Left ventricle myocardium inferior (tissue), 1 donor: ENCODE data around the gene KAT7. TPM values are rescaled to one million over a fixed set of nuclear protein-coding genes. Genes with fewer than 3 reads are reported as not detected.
A peak's percentile ranks its signal among the peaks of the same experiment; 100 is the strongest.

ENCODE experiments used
- DNase-seq: peaks from one replicate; pipeline ENCODE4 v3.0.0-alpha.2; 2020
- H3K27ac ChIP-seq: fragments of 200-600 bp; replicated peaks from 2 replicates; pipeline ENCODE4 v1.8.0; 2021
- H3K27me3 ChIP-seq: fragments of 200-600 bp; 2 replicates; pipeline ENCODE4 v1.8.0; 2021; ENCODE audit warnings: low read depth
- H3K36me3 ChIP-seq: fragments of 200-600 bp; 2 replicates; pipeline ENCODE4 v1.8.0; 2021
- H3K4me1 ChIP-seq: fragments of 200-600 bp; 2 replicates; pipeline ENCODE4 v1.8.0; 2021
- H3K4me3 ChIP-seq: fragments of 200-600 bp; 2 replicates; pipeline ENCODE4 v1.8.0; 2021; ENCODE audit warnings: mild to moderate bottlenecking, moderate library complexity
- H3K9me3 ChIP-seq: fragments of 200-600 bp; replicated peaks from 2 replicates; pipeline ENCODE4 v1.8.0; 2021
- CTCF ChIP-seq: fragments of 200-600 bp; IDR thresholded peaks from 2 replicates; pipeline ENCODE4 v1.8.0; 2021; ENCODE audit warnings: antibody characterized with exemption, mild to moderate bottlenecking, borderline replicate concordance
- intact Hi-C: fragments of 100-400 bp; cut with micrococcal nuclease; formaldehyde crosslinking; loops from one replicate; pipeline ENCODE4 v1.11.0; 2022
- total RNA-seq: library from RNA; stranded (reverse); fragmentation: NEBNext Ultra II Directional; extraction: Animal tissue kit (Norgen Biotek cat#: 25700); gene quantifications from one replicate; pipeline ENCODE4 v1.2.1, GENCODE V29; 2021
- donor health status: DM: no; HTN: yes; CAD: no; lungs with severe emphysema.

The KAT7 gene
- total RNA-seq, 1 donor from 2014 or later, result 52.6 TPM

DNA sequence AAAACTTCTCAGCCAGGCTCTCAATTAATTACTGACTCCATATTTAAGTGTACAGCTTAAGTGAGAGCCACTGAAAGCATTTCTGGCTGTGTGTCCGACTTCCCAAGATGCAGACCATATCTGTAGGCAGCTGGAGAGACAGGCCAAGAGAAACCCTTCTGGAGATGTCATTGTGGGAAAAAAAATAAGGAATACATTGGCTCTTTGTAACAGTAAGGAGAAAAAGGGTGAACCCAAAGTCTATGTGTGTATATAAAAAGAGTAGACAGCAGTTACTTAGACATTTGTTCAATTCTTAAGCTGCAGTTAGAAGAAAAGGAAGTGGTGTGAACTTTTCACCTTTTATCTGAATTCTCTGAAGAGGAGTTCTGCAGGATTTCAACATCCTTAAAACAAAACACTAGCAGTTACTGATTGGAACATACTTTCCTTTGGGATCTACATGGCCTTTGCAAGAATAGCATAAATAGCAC is 46.3 kb upstream of the KAT7 start:
- peak overlapping the region; percentile 80 for H3K27ac ChIP-seq
- intact Hi-C loops, result no loop called here
- H3K4me1 ChIP-seq, result peaks cover 100% of the 10 kb centered on the region
- no peaks in the 10 kb centered on the region for H3K36me3 ChIP-seq
- no peaks in the 10 kb centered on the region for H3K27me3 ChIP-seq
- H3K9me3 ChIP-seq, result no peaks in the 10 kb centered on the region
- no peak for DNase-seq
- TF ChIP-seq CTCF, result no peak
- H3K4me3 ChIP-seq, result no peak overlapping the region

DNA sequence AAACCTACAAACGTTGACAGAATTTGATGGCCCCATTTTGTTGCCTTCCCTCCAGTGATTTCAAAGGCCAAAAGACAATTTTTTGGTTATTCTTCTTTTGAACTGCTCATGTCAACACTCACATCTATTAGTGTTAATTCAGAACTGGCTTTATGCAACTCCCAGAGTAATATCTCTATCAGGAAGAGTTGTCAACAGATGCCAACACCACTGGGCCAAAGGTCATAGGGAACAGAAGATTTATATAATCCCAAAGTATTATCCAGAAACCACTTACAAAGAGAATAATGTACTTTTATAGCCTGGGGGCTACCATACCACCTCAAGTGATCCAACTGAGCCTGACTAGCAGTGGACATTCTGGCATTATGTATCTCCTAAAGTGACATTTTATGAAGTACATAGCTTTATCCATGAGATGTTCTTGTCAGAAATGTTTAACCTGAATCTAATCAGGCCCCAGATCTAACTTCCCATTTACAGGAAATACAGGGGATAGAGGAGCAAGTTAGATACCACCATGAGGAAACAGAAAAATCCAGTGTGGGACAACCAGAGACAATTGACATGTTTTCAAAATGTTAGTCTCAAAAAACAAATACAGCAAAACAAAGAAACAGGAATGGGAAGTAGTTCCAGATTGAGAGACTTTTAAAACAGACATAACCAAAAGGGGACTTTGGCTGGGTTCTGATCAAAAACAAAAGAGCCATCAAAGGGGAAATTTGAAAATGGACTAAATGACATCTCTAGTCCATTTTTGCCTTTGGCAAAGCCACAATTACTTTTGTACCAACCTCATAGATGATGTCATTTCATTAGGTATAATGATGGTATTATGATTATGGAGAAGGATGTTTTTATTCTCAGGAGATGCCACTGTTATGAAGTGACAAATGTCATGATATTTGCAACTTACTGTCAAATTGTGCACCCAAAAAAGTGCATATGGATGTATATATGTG is 43.0 kb upstream of the KAT7 start:
- Histone ChIP-seq H3K27ac (peak overlapping the region; percentile 32), H3K4me3 (no peak overlapping the region), H3K4me1 (peaks cover 74% of the 10 kb centered on the region), H3K36me3 (no peaks in the 10 kb centered on the region), H3K9me3 (no peaks in the 10 kb centered on the region), H3K27me3 (no peaks in the 10 kb centered on the region)
- no peak for TF ChIP-seq CTCF
- intact Hi-C loops, result no loop called here
- no peak for DNase-seq

- no peaks in the 10 kb centered on the region for H3K27me3 ChIP-seq
- no peak for DNase-seq
- H3K9me3 ChIP-seq, result no peaks in the 10 kb centered on the region
- peaks cover 64% of the 10 kb centered on the region for H3K4me1 ChIP-seq
- no peak overlapping the region for H3K4me3 ChIP-seq
- H3K27ac ChIP-seq, result no peak overlapping the region
- H3K36me3 ChIP-seq, result no peaks in the 10 kb centered on the region
- TF ChIP-seq CTCF, result no peak
- intact Hi-C loops, result no loop called here
Measured at GRCh38 chr17:49746791-49747490, 41.5 kb upstream of the KAT7 start.

DNA sequence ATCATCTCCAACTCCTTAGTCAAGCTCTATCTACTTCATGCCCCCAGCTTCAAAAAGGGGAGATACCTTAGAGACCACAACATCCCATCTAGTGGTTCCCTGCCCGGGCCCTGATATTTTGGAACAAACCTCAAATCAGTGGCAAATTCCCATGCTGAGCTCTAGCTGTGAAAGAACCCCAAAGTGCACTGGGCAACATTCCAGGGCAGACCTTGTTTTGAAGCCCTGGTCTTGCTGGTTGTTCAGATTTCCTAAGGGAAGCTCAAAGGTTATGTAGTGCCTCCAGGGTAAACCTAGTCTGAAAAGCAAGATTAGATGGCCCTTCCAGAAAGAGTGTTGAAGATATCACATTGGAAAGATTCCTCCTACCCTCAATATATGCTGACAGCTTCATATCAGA is 40.8 kb upstream of the KAT7 start:
- H3K36me3 ChIP-seq, result no peaks in the 10 kb centered on the region
- TF ChIP-seq CTCF, result no peak
- H3K9me3 ChIP-seq, result no peaks in the 10 kb centered on the region
- no peak for DNase-seq
- intact Hi-C loops, result no loop called here
- no peak overlapping the region for H3K4me3 ChIP-seq
- H3K4me1 ChIP-seq, result peaks cover 64% of the 10 kb centered on the region
- no peaks in the 10 kb centered on the region for H3K27me3 ChIP-seq
- H3K27ac ChIP-seq, result no peak overlapping the region

GRCh38 chr17:49748223-49748622 is 40.3 kb upstream of the KAT7 start:
- intact Hi-C loops, result no loop called here
- H3K4me3 ChIP-seq, result no peak overlapping the region
- H3K4me1 ChIP-seq, result peaks cover 64% of the 10 kb centered on the region
- no peaks in the 10 kb centered on the region for H3K9me3 ChIP-seq
- no peak for TF ChIP-seq CTCF
- no peaks in the 10 kb centered on the region for H3K36me3 ChIP-seq
- no peak overlapping the region for H3K27ac ChIP-seq
- no peak for DNase-seq
- no peaks in the 10 kb centered on the region for H3K27me3 ChIP-seq
